Natural killer cell (primary cell): ENCODE data around the gene NPIPA1. TPM values are rescaled to one million over a fixed set of nuclear protein-coding genes. Genes with fewer than 3 reads are reported as not detected.
"Not testable (repeated sequence)": the region's sequence is repeated elsewhere in the genome, so short reads cannot be mapped to it uniquely, and the experiment has no call there.

Experiments
- ATAC-seq, 3 donors: fragments of 150-1000 bp in 2 of 3; fragments of 200-7000 bp in 1 of 3; cut with Tn5 transposase; 1 replicate in 1 of 3; 2 replicates in 2 of 3; pipeline ENCODE4 v1.10.0; 2021; ENCODE audit warnings: mild to moderate bottlenecking in 2 of 3, moderate library complexity in 2 of 3
- DNase-seq, 2 donors: peaks; one replicate each; pipeline versions ENCODE4 v3.0.0 to v3.0.0-alpha.2; 2013 to 2021; ENCODE audit warnings: mixed read lengths in 1 of 2
- H3K27ac ChIP-seq: one replicate; pipeline ENCODE4 v1.5.1; 2013; ENCODE audit warnings: mild to moderate bottlenecking, low read length
- H3K27me3 ChIP-seq: one replicate; pipeline ENCODE4 v1.6.1; 2013; ENCODE audit warnings: low read length; ENCODE audit not compliant: control insufficient read depth, insufficient read depth
- H3K36me3 ChIP-seq: one replicate; pipeline ENCODE4 v1.6.1; 2013; ENCODE audit warnings: low read length; ENCODE audit not compliant: control insufficient read depth, insufficient read depth
- H3K4me1 ChIP-seq: one replicate; pipeline ENCODE4 v1.6.1; 2013; ENCODE audit warnings: low read length; ENCODE audit not compliant: control insufficient read depth, insufficient read depth
- H3K4me3 ChIP-seq: one replicate; pipeline ENCODE4 v1.5.1; 2013; ENCODE audit warnings: low read length
- H3K9me3 ChIP-seq: one replicate; pipeline ENCODE4 v1.6.1; 2013; ENCODE audit warnings: low read length; ENCODE audit not compliant: control insufficient read depth, insufficient read depth
- H3K27ac Mint-ChIP-seq, 2 donors: one replicate each; pipeline ENCODE4 v1.8.0; 2022; ENCODE audit warnings: mild to moderate bottlenecking in 2 of 2, mixed read lengths in 2 of 2, moderate library complexity in 1 of 2
- H3K27me3 Mint-ChIP-seq, 2 donors: one replicate each; pipeline ENCODE4 v1.8.0; 2022; ENCODE audit warnings: low read depth in 2 of 2, mixed read lengths in 2 of 2
- H3K36me3 Mint-ChIP-seq: one replicate; pipeline ENCODE4 v1.8.0; 2022; ENCODE audit warnings: mixed read lengths
- H3K4me1 Mint-ChIP-seq, 2 donors: one replicate each; pipeline ENCODE4 v1.8.0; 2022; ENCODE audit warnings: mixed read lengths in 2 of 2
- H3K4me3 Mint-ChIP-seq: one replicate; pipeline ENCODE4 v1.8.0; 2022; ENCODE audit warnings: mild to moderate bottlenecking, moderate library complexity, mixed read lengths
- H3K9me3 Mint-ChIP-seq, 2 donors: one replicate each; pipeline ENCODE4 v1.8.0; 2022; ENCODE audit warnings: mixed read lengths in 2 of 2
- CTCF ChIP-seq: fragments of 200-600 bp; IDR thresholded peaks from one replicate; pipeline ENCODE4 v1.8.0; 2022; ENCODE audit warnings: antibody characterized with exemption
- WGBS: methylation state at CpG from one replicate; pipeline ENCODE4 v1.1.7; 2013; ENCODE audit warnings: missing lambda C conversion rate; ENCODE audit not compliant: insufficient coverage; 5-methylcytosine and 5-hydroxymethylcytosine counted together
- intact Hi-C: fragments of 100-400 bp; cut with micrococcal nuclease; formaldehyde crosslinking; loops from one replicate; pipeline ENCODE4 v1.14.2; 2022
- total RNA-seq, 4 donors: library from RNA; stranded (reverse); fragments of 120-200 nt in 1 of 4; gene quantifications; one replicate each; pipeline versions ENCODE4 v1.2.3 to v1.2.4, GENCODE V29; 2013 to 2022

The NPIPA1 gene
- total RNA-seq, 3 donors from 2014 or later (not counting 1 experiment from before 2014, with no cell fraction given), result 123 to 136 (median 124) TPM

GRCh38 chr16:14932581-14933375, 4.5 kb upstream of the NPIPA1 start:
- H3K9me3 ChIP-seq, H3K4me1 ChIP-seq, H3K4me3 Mint-ChIP-seq, H3K36me3 Mint-ChIP-seq, H3K27ac ChIP-seq, H3K27ac Mint-ChIP-seq, H3K9me3 Mint-ChIP-seq, H3K4me1 Mint-ChIP-seq, DNase-seq, intact Hi-C loops, H3K4me3 ChIP-seq, H3K27me3 Mint-ChIP-seq, H3K36me3 ChIP-seq, ATAC-seq, H3K27me3 ChIP-seq: not testable (repeated sequence)
- WGBS, result 99% methylated on average over 13 of the region's 47 CpGs

- ATAC-seq, H3K36me3 Mint-ChIP-seq, H3K4me3 Mint-ChIP-seq, H3K9me3 Mint-ChIP-seq, H3K27me3 Mint-ChIP-seq, H3K27ac ChIP-seq, H3K4me1 Mint-ChIP-seq, intact Hi-C loops, H3K4me3 ChIP-seq, H3K36me3 ChIP-seq, H3K27ac Mint-ChIP-seq, H3K27me3 ChIP-seq, H3K9me3 ChIP-seq, H3K4me1 ChIP-seq, DNase-seq: not testable (repeated sequence)
- WGBS, result 70% methylated on average over 2 of the region's 9 CpGs
Observed at GRCh38 chr16:14937994-14938393, 751 bp downstream of the NPIPA1 start.

DNA sequence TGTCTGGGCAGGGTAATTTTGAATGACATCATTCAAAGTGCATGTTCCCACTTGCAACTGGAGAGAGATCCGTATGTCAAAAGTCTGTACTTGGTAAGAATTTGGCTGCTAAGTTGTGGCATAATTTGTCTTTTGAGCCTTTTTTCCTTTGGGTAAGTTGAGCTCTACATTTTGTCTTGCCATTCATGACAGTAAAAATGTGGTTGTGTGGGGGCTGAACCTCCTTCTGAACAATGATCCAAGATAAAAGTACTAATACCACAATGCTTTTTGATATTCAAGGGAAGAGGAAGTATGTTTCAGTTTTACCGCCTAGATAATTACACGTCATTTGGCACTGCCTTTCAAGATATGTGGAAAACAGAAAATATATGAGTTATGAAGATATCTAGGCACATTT, 5.4 kb downstream of the NPIPA1 start:
- H3K36me3 ChIP-seq, ATAC-seq, H3K4me3 Mint-ChIP-seq, H3K36me3 Mint-ChIP-seq, H3K4me1 Mint-ChIP-seq, DNase-seq, H3K27me3 ChIP-seq, H3K4me1 ChIP-seq, H3K27me3 Mint-ChIP-seq, H3K9me3 ChIP-seq, intact Hi-C loops, H3K27ac Mint-ChIP-seq, H3K27ac ChIP-seq, H3K4me3 ChIP-seq, H3K9me3 Mint-ChIP-seq: not testable (repeated sequence)
- WGBS, result no CpG with 5 or more reads among the region's 3 CpGs

DNA sequence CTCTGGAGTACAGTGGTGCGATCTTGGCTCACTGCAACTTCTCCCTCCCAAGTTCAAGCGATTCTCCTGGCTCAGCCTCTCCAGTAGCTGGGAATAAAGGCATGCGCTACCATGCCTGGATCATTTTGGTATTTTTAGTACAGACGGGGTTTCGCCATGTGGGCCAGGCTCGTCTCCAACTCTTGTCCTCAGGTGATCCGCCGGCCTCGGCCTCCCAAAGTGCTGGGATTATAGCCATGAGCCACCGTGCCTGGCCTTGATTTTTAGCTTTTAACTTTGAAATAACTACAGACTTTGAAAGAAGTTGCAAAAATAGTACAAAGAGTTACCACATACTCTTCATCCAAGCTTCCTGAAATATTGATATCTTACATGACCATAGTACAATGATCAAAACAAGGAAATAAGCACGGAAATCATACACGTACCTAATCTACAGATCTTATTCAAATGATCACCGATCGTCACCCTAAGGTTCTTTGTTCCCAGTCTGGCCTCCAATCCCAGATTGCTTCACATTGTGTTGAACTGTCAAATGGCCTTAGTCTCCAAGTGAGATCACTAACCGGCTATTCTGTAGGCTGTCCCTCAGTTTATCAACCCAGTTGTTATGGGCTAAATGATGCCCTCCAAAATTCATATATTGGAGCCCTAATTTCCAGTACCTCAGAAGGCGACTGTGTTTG, 18.4 kb downstream of the NPIPA1 start:
- H3K36me3 ChIP-seq, result no peaks in the 10 kb centered on the region
- H3K9me3 ChIP-seq, result no peaks in the 10 kb centered on the region
- H3K27me3 ChIP-seq, result no peaks in the 10 kb centered on the region
- no peak overlapping the region for H3K4me3 Mint-ChIP-seq
- intact Hi-C loops, result no loop called here
- no peaks in the 10 kb centered on the region for H3K4me1 ChIP-seq
- TF ChIP-seq CTCF, result no peak
- ATAC-seq (no peak), DNase-seq (no peak)
- H3K4me1 Mint-ChIP-seq, result no peaks in the 10 kb centered on the region
- H3K36me3 Mint-ChIP-seq, result no peaks in the 10 kb centered on the region
- H3K27ac Mint-ChIP-seq, result no peak overlapping the region
- no peak overlapping the region for H3K27ac ChIP-seq
- peaks cover 3 to 4% of the 10 kb centered on the region in 2 donors for H3K27me3 Mint-ChIP-seq
- 94% methylated on average over 16 of the region's 16 CpGs for WGBS
- H3K9me3 Mint-ChIP-seq, result no peaks in the 10 kb centered on the region
- H3K4me3 ChIP-seq, result no peak overlapping the region
